GM20431 (cell line): Measurements from ENCODE around the gene TSSK2.
"Not testable (repeated sequence)": the region's sequence is repeated elsewhere in the genome, so short reads cannot be mapped to it uniquely, and the experiment has no call there.

Experiments used
- in situ Hi-C: fragments of 300-500 bp; cut with MseI, MboI; formaldehyde crosslinking; loops from one replicate; pipeline ENCODE4 v1.15.0; 2020; ENCODE audit warnings: low sequenced_read_pairs; ENCODE audit not compliant: unreplicated experiment

The TSSK2 gene

DNA sequence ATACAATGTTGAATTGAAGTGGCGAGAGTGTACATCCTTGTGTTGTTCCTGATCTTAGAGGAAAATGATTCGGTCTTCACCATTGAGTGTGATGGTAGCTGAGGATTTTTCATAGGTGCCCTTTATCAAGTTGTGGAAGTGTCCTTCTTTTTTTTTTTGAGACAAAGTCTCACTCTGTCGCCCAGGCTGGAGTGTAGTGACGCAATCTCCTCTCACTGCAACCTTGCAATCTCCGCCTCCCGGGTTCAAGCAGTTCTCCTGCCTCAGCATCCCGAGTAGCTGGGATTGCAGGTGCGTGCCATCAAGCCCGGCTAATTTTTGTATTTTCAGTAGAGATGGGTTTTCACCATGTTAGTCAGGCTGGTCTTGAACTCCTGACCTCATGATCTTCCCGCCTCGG is 27.5 kb downstream of the TSSK2 start:
- in situ Hi-C loops, result not testable (repeated sequence)

DNA sequence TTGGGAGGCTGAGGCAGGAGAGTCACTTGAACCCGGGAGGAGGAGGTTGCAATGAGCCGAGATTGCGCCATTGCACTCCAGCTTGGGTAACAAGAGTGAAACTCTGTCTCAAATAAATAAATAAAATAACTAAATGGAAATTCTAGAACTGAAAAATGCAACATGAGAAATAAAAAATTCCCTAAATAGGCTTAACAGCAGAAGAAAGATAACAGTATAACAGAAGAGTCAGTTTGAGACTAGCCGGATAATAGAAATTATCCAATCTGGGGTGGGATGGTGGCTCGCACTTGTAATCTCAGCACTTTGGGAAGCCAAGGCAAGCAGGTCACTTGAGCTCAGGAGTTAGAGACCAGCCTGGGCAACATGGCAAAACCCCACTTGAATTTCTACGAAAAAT is 33.3 kb downstream of the TSSK2 start:
- in situ Hi-C loops, result no loop called here

DNA sequence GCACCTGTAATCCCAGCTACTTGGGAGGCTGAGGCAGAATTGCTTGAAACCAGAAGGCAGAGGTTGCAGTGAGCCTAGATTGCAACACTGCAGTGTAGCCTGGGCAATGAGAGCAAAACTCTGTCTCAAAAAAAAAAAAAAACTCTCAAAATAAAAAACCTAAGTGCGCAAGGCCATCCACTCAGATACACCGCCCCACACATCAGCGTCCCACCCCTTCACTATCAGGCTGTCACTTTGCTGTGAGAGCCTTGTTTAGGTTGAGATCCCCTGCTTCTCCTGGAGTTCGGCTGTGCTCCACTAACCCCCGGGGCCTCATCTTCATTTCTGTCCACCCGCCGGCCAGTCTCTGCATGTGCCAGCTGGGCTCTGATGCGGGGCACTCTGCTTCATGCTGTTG is 35.3 kb downstream of the TSSK2 start:
- in situ Hi-C loops, result no loop called here

GRCh38 chr22:19167106-19167869 is 36.2 kb downstream of the TSSK2 start:
- in situ Hi-C loops, result no loop called here

- in situ Hi-C loops, result no loop called here
Observed at GRCh38 chr22:19168088-19168890, 37.2 kb downstream of the TSSK2 start.

GRCh38 chr22:19169002-19169946 is 38.2 kb downstream of the TSSK2 start:
- in situ Hi-C loops, result no loop called here

GRCh38 chr22:19169947-19170318 is 38.8 kb downstream of the TSSK2 start:
- in situ Hi-C loops, result no loop called here

GRCh38 chr22:19172213-19173046 is 41.3 kb downstream of the TSSK2 start:
- in situ Hi-C loops, result no loop called here

DNA sequence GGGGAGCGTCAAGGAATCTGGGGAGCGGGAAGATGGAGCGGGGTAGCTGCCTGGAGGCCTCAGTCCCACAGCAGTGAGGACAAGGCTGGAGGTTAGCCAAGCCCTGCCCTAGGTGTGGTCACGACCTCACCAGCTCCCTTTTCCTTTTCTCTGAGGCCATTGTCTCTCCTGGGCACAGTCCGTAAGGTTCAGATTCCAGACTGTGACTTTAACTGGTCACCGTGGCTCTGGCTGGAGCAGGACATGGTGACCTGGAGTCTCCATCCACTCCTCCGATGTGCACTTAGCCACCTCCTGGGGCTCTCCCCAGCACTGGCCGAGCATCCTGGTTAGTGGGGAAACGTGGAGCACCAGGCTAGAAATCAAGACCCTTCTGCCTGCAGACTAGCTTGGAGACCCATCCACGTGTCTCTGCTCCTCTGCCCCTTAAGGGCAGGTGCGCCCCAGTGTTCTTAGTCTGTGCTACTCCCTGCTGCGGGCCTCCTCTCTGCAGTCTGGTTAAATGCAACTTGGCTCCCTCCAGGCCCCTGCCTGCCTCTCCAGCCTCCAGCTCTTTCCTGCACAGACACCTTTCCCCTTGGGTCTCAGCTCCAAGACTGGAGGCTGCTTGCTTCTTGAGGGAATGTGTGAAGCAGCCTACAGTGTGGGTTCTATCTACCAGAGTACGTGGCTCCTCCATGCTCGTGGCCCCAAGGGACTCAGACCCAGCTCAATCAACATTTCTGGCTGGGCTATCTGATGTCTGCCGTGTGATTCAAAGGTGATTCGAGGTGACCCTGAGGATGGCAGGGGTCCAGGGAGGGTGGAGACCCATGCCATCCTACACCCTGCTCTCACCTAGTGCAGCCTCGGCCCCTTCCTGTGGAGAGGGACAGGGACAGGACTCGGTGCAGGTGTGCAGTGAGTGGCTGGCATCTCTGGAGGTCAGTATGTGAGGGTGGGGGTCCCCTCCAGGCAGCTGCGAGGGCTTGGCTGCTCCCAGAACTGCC is 42.2 kb downstream of the TSSK2 start:
- in situ Hi-C loops, result no loop called here

DNA sequence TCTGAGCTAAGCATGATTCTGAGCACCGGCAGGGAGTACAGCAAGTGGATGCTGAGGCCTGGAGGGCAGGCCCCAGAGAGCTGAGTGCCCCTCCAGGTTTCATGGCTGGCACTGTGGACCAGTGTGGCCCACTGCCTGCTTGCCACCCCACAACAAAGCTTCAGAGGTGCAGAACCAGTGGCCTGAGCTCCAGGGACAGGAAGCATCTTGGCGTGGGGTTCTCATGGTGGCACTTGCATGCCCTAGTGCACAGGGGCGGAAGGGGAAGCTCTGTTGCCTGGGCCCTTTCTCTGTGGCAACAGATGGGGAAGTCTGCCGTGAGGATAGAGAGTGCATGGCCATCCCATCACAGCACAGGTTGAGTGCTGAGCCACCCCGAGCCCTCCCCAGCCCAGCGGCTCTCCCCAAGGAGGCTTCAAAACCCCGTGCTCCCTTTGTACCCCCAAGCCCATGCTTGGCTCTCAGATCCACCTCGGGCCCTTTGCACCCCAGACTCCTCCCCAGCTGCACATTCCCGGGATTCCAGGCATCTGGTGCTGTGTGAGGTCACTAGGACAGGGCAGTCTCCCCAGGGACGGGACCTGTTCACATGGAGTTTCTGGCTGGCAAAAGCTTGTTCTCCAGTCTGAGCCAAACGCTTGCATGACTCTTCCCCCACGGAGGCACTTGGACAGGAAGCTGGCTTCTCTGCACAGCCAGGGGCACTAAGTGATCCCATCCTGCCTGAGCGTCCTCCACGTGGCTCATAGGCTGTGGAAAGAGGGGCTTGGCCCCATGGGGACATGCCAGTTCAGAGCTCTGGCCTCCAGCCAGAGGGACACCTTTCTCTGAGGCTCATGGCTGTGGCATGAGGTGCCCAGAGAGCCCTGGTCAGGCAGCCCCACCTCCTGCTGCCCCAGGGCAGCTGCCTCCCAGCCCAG is 43.3 kb downstream of the TSSK2 start:
- in situ Hi-C loops, result loop anchor here (25.0 kb wide), 1 partner anchor 313 kb away; the partner anchor contains the start of genes CDC45 and UFD1

DNA sequence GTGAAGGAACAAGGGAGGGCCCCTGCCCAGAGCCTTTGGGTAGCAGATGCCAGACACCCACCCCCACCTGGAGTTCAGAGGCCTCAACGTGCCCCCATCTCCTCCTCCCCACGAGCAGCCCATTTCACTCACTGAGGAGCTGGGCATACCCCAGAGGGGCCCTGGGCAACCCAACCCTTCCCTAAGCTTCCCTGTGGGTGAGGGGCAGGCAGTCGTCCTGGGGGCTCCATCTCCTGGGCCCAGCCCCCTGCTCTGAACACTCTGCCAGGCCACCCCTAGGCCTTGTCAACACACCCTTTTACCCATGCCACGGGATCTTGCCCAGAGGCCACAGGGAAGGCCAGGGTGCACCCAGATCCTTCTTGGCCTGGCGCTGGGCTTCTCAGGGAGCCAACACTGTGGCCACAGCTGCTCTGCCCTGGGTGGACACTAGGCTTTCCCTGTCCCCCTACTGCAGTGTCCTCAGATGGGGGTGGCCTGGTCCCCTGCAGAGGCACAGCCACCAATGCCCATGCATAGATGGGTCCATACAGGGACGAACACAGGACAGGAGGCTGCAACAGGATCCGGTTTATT is 44.0 kb downstream of the TSSK2 start:
- in situ Hi-C loops, result loop anchor here (25.0 kb wide), 1 partner anchor 312 kb away; the partner anchor contains the start of genes CDC45 and UFD1

- in situ Hi-C loops, result loop anchor here (25.0 kb wide), 1 partner anchor 312 kb away; the partner anchor contains the start of genes CDC45 and UFD1
Observed at GRCh38 chr22:19175602-19176174, 44.6 kb downstream of the TSSK2 start.

GRCh38 chr22:19176175-19176643 is 45.1 kb downstream of the TSSK2 start:
- in situ Hi-C loops, result loop anchor here (25.0 kb wide), 1 partner anchor 311 kb away; the partner anchor contains the start of genes CDC45 and UFD1

DNA sequence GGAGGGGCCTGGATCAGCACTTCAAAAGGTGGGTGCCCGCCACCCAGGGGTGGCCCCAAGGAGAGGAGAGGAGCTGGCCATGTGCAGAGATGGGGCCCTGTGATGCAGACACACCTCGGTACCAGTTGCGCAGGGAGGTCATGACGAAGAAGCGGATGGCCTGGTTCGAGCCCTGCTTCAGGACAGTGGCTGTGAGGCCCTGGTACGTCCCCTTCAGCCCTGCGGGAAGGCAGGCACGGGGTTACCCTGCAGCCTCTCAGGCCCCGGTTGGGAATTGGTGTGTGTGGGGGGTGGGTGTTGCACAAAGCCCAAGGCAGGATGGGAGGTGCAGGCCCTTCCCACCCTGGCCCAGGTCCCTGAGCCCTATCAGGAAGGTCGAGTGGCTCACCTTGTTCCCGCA is 45.6 kb downstream of the TSSK2 start:
- in situ Hi-C loops, result loop anchor here (25.0 kb wide), 1 partner anchor 311 kb away; the partner anchor contains the start of genes CDC45 and UFD1

- in situ Hi-C loops, result loop anchor here (25.0 kb wide), 1 partner anchor 310 kb away; the partner anchor contains the start of genes CDC45 and UFD1
Observed at GRCh38 chr22:19177164-19178064, 46.3 kb downstream of the TSSK2 start.
